SJSA1 (cell line): Measurements from ENCODE around the gene PECR. TPM values are rescaled to one million over a fixed set of nuclear protein-coding genes. Genes with fewer than 3 reads are reported as not detected.
A peak's percentile ranks its signal among the peaks of the same experiment; 100 is the strongest.

Source experiments
- DNase-seq, 2 experiments: peaks; one replicate each; pipeline ENCODE4 v3.0.0-alpha.2; 2015 to 2020; ENCODE audit warnings: low spot score in 2 of 2, low read depth in 1 of 2
- H3K27ac ChIP-seq: fragments of 250-450 bp; sonication (Bioruptor Pico); 2 replicates; pipeline ENCODE4 v1.5.1; 2020; ENCODE audit warnings: mild to moderate bottlenecking, moderate library complexity
- H3K27me3 ChIP-seq: fragments of 250-450 bp; sonication (Bioruptor Pico); replicated peaks from 2 replicates; pipeline ENCODE4 v1.5.1; 2020; ENCODE audit warnings: mild to moderate bottlenecking, moderate library complexity
- H3K36me3 ChIP-seq: fragments of 250-450 bp; sonication (Bioruptor Pico); 2 replicates; pipeline ENCODE4 v1.5.1; 2020; ENCODE audit warnings: mild to moderate bottlenecking
- H3K4me1 ChIP-seq: fragments of 250-450 bp; sonication (Bioruptor Pico); replicated peaks from 2 replicates; pipeline ENCODE4 v1.6.1; 2021; ENCODE audit warnings: mild to moderate bottlenecking
- H3K4me3 ChIP-seq: fragments of 250-450 bp; sonication (Bioruptor Pico); 2 replicates; pipeline ENCODE4 v1.5.1; 2020; ENCODE audit warnings: mild to moderate bottlenecking
- H3K9me3 ChIP-seq: fragments of 250-450 bp; sonication (Bioruptor Pico); replicated peaks from 2 replicates; pipeline ENCODE4 v1.5.1; 2020; ENCODE audit warnings: mild to moderate bottlenecking
- total RNA-seq: library from RNA; depleted of rRNA; stranded (reverse); fragments of >200 nt; shearing (Covaris generic); gene quantifications from 2 replicates; pipeline ENCODE4 v1.2.3, GENCODE V29; 2014

PECR gene
- total RNA-seq, 1 experiment from 2014 or later: 7.8 TPM

DNA sequence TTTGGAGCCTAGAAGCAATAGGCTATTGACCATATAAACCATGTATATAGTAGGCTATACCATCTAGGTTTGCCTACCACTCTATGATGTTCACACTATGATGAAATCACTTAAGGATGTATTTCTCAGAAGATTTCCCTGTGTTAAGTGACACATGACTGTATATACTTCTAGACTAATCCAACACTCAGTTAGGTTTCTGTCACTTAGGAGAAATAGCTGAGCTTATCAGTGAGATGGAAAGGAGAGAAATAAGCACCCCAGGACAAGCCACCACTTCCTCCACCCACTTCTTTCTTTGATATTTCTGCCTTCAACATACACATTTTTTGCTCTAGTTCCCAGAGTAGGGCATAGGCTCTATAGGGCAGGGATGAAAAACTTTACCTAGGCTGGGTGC lies 7.8 kb downstream of the PECR start:
- H3K36me3 ChIP-seq: no peaks in the 10 kb centered on the region
- H3K27me3 ChIP-seq: no peaks in the 10 kb centered on the region
- no peaks in the 10 kb centered on the region for H3K9me3 ChIP-seq
- DNase-seq: no peak
- H3K4me3 ChIP-seq: no peak overlapping the region
- no peak overlapping the region for H3K27ac ChIP-seq
- H3K4me1 ChIP-seq: no peaks in the 10 kb centered on the region

DNA sequence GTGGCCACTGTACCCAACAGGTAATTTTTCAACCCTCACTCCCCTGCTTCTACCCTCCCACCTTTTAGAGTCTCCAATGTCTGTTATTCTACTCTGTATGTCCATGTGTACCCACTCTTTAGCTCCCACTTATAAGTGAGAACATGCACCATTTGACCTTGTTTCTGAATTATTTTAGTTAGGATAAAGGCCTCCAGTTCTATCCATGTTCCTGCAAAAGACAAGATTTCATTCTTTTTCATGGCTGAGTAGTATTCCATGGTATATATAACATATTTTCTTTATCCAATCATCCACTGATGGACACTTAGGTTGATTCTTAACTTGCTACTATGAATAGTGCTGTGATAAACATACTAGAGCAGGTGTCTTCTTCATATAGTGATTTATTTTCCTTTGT lies 9.1 kb downstream of the PECR start:
- H3K36me3 ChIP-seq: no peaks in the 10 kb centered on the region
- no peak overlapping the region for H3K4me3 ChIP-seq
- no peak overlapping the region for H3K27ac ChIP-seq
- H3K9me3 ChIP-seq: no peaks in the 10 kb centered on the region
- H3K27me3 ChIP-seq: no peaks in the 10 kb centered on the region
- no peak for DNase-seq
- no peaks in the 10 kb centered on the region for H3K4me1 ChIP-seq

DNA sequence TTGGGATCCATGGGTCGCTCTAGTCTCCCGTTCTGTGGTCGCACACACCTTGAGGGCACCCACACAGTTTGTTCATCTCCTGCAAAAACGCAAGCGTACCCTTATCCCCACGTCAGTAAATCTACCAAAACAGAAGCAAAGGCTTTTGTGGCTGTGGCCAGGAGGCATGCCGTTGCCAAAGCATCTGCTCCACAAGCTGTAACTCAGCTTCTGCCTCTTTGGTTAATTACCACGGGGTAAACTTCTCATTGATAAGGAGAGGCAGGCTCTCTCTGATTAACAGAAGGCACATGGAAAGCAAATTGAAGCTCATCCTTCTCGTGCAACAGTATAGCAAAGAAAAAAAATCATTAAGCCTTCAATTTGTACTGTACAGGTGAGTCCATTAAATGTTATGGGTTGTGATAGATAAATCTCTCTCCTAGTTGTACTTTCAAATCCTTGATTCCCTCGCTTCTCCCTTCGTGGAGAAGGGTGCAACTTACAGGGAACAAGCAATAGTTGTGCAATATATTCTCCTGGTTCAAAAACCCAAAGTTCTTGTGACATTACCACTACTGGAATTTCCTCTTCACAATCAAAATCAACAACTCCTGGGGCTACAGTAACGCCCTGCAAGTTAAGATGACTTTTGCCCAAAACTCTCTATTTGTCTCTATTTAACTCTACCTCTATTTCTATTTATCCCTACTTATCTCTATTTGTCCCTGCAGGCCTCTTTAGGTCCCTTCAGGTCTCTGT lies 10.3 kb downstream of the PECR start:
- DNase-seq: no peak
- Histone ChIP-seq H3K4me3 (no peak overlapping the region), H3K36me3 (no peaks in the 10 kb centered on the region), H3K4me1 (peaks cover 5% of the 10 kb centered on the region; the same call in 1 of the 2 replicates), H3K27me3 (no peaks in the 10 kb centered on the region), H3K9me3 (no peaks in the 10 kb centered on the region), H3K27ac (no peak overlapping the region)

DNA sequence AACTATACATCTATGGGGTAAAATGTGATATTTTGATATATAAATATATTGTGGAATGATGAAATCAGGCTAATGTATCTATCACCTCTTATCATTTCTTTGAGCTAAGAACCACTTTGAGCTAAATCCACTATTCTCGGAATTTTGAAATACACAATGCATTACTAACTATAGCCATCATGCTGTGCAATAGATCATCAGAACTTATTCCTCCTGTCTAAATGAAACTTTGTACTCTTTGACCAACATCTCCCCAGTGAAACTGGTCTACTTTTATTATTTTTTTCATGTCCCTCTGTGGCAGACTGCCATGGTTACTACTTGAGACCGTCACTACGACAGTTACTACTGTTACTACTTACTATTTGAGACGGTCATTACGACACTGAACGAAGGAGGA lies 11.4 kb downstream of the PECR start:
- Histone ChIP-seq H3K9me3 (no peaks in the 10 kb centered on the region), H3K36me3 (no peaks in the 10 kb centered on the region), H3K4me1 (peaks cover 8% of the 10 kb centered on the region), H3K27ac (no peak overlapping the region), H3K4me3 (no peak overlapping the region), H3K27me3 (no peaks in the 10 kb centered on the region)
- DNase-seq: no peak

GRCh38 chr2:216069028-216069427 lies 12.6 kb downstream of the PECR start:
- peaks cover 8% of the 10 kb centered on the region for H3K4me1 ChIP-seq
- H3K27me3 ChIP-seq: no peaks in the 10 kb centered on the region
- H3K36me3 ChIP-seq: no peaks in the 10 kb centered on the region
- DNase-seq: no peak
- H3K4me3 ChIP-seq: no peak overlapping the region
- H3K9me3 ChIP-seq: no peaks in the 10 kb centered on the region
- H3K27ac ChIP-seq: no peak overlapping the region

DNA sequence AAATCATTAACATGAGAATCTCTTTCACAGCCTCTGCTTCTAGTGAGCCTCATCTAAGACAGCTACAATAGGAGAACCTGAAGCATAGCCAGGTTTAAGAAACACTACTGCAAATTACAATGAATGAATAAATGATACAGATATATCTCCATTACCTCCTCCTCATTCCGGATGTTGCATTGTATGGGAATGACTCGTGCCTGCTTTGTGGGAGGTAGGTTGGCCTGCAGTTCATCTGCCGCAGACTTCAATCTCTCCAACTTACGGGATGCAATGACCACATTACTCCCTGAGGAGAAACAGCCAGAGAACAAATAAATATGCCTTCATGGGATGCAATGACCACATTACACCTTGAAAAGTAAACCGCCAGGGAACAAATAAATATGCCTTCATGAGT lies 15.4 kb downstream of the PECR start:
- H3K9me3 ChIP-seq: no peaks in the 10 kb centered on the region
- peaks cover 8% of the 10 kb centered on the region for H3K4me1 ChIP-seq
- H3K36me3 ChIP-seq: no peaks in the 10 kb centered on the region
- DNase-seq: peak; percentile 37 to 49
- no peaks in the 10 kb centered on the region for H3K27me3 ChIP-seq
- H3K4me3 ChIP-seq: no peak overlapping the region
- no peak overlapping the region for H3K27ac ChIP-seq

DNA sequence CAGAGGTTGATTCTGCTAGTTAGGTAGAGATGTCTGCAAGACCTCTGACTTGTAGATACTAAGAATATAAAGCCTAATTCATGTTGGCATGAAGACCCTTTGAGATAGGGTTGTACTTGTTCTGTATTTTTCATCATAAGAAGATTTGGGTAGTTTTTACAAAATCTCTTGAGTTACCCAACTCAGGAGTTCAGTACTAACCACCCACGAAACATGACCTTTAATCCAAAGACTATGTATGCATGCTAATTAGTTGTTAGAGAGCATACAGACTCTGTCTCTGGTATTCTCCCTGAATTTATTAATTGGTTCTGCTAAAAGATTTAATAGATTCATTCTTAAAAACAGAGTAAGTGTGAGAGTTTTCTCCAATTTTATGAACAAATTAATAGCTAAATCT lies 16.9 kb downstream of the PECR start:
- Histone ChIP-seq H3K4me1 (peaks cover 8% of the 10 kb centered on the region), H3K27me3 (no peaks in the 10 kb centered on the region), H3K9me3 (no peaks in the 10 kb centered on the region), H3K27ac (no peak overlapping the region), H3K4me3 (no peak overlapping the region), H3K36me3 (no peaks in the 10 kb centered on the region)
- DNase-seq: no peak

DNA sequence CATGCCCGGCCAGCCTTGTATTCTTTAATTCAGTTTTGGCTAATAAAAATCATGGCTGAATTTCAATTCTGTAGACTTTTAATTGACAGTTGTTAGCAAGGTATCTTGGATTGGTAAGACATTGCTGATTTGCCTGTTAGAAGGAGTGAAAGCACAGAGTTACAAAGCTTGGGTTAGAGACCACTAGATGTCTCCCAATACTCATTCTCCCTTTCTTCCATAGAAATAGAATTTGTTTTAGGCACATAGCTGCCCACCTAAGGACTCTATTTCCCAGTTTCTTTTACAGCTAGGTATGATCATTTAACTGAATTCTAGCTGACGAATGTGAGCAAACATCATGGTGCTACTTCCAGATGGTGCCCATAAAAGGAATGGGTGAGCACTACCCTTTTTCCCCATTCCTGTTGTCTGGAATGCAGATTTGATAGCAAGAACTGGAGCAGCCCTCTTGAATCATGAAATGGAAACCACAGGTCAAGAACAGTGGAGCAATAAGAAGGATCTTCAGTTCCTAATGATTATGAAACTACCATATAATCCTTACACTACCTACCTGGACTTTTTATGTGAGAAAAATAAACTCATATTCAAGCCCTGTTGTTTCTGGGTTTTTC lies 17.5 kb downstream of the PECR start:
- Histone ChIP-seq H3K9me3 (no peaks in the 10 kb centered on the region), H3K27me3 (no peaks in the 10 kb centered on the region), H3K27ac (no peak overlapping the region), H3K36me3 (no peaks in the 10 kb centered on the region), H3K4me3 (no peak overlapping the region), H3K4me1 (peaks cover 8% of the 10 kb centered on the region)
- DNase-seq: no peak

- Histone ChIP-seq H3K4me1 (no peaks in the 10 kb centered on the region), H3K27me3 (no peaks in the 10 kb centered on the region), H3K4me3 (no peak overlapping the region), H3K9me3 (no peaks in the 10 kb centered on the region), H3K27ac (no peak overlapping the region), H3K36me3 (no peaks in the 10 kb centered on the region)
- DNase-seq: no peak
Observed at GRCh38 chr2:216059233-216059834, 22.3 kb downstream of the PECR start.

DNA sequence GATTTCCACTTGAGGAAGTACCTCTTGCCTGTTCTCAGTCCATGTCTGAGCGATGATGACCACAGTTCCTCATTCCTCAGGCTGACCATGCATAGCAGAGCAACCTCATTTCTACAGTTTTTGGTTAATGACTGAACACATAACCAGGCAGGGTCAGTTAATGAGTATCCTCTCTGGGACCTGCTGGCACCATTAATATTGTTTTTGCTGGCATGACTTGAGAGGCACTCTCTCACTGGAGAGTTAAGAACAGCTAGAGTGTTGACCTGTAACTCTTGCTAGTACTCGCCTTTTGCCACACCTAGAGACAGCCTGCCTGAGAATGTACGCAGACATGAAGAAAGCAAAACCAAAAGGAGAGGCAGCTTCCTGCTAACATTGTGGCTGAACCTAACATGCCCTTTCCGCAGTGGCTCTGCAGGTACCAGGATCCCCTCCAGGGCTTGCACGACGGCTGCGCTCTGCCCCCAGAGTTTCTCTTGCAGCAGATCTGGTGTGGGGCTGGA lies 23.9 kb downstream of the PECR start:
- no peak for DNase-seq
- Histone ChIP-seq H3K4me1 (no peaks in the 10 kb centered on the region), H3K36me3 (no peaks in the 10 kb centered on the region), H3K4me3 (no peak overlapping the region), H3K27ac (no peak overlapping the region), H3K9me3 (no peaks in the 10 kb centered on the region), H3K27me3 (no peaks in the 10 kb centered on the region)

GRCh38 chr2:216056739-216057138 lies 24.9 kb downstream of the PECR start:
- Histone ChIP-seq H3K36me3 (no peaks in the 10 kb centered on the region), H3K4me3 (no peak overlapping the region), H3K27me3 (no peaks in the 10 kb centered on the region), H3K27ac (no peak overlapping the region), H3K4me1 (no peaks in the 10 kb centered on the region), H3K9me3 (no peaks in the 10 kb centered on the region)
- no peak for DNase-seq

DNA sequence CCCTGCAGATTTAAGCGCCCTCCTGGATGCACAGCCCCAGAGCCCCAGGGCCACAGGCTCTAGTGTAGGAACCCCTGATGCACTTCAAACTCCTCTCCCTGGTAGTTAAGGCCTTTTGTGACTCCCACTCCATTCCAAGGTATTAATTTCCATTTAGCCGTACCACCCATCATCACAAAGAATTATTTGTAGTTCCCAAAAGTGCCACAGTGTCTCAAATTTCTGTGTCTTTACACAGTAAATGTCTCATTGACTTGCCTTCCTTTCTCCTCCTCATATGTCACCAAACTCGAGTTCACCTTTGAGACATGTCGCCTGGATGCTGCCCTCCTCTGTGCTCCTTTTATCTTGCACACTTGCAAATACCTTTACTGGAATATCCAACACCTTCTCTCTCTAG lies 25.9 kb downstream of the PECR start:
- H3K27me3 ChIP-seq: no peaks in the 10 kb centered on the region
- DNase-seq: no peak
- no peaks in the 10 kb centered on the region for H3K4me1 ChIP-seq
- H3K4me3 ChIP-seq: no peak overlapping the region
- no peak overlapping the region for H3K27ac ChIP-seq
- H3K9me3 ChIP-seq: no peaks in the 10 kb centered on the region
- no peaks in the 10 kb centered on the region for H3K36me3 ChIP-seq

DNA sequence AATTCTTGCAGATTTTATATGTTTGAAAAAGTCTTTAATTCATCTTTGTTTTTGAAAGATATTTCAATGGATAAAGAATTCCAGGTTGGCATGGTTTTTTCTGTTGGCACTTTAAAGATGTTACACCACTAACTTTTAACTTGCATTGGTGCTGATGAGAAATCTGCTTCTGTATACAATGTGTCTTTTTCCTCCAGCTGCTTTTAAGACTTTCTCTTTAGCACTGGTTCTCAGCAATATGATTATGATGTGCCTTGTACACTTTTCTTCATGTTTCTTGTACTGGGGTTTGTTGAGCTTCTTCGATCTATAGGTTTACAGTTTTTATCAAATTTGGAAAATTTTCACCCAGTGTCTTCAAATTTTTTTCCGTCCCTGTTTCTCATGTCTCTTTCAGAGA lies 29.2 kb downstream of the PECR start:
- Histone ChIP-seq H3K27ac (no peak overlapping the region), H3K9me3 (no peaks in the 10 kb centered on the region), H3K4me1 (no peaks in the 10 kb centered on the region), H3K36me3 (no peaks in the 10 kb centered on the region), H3K27me3 (no peaks in the 10 kb centered on the region), H3K4me3 (no peak overlapping the region)
- DNase-seq: no peak

- Histone ChIP-seq H3K36me3 (no peaks in the 10 kb centered on the region), H3K4me1 (no peaks in the 10 kb centered on the region), H3K27me3 (no peaks in the 10 kb centered on the region), H3K27ac (no peak overlapping the region), H3K4me3 (no peak overlapping the region), H3K9me3 (no peaks in the 10 kb centered on the region)
- no peak for DNase-seq
Observed at GRCh38 chr2:216051350-216051749, 30.3 kb downstream of the PECR start.
